Measurements from ENCODE around the gene SYNE4.

- no peak for TF ChIP-seq CTCF (conservative IDR thresholded peaks at IDR 0.05; ENCODE audit: low read length)
- TF ChIP-seq EZH2phosphoT487 (IDR thresholded peaks at IDR 0.05; ENCODE audit: borderline replicate concordance, low read depth, low read length), result no peak
Observed at GRCh38 chr19:36019061-36019670, 10.6 kb upstream of the SYNE4 start.
